ENCODE measurements around the gene HRCT1.
"Not testable (repeated sequence)": the region's sequence is repeated elsewhere in the genome, so short reads cannot be mapped to it uniquely, and the experiment has no call there.

Gene HRCT1

GRCh38 chr9:35919212-35920008, 13.4 kb downstream of the HRCT1 start:
- DNase-seq (ENCODE audit: low spot score), result no peak

GRCh38 chr9:35920051-35920620, 14.1 kb downstream of the HRCT1 start:
- no peak for DNase-seq (ENCODE audit: low spot score)

DNA sequence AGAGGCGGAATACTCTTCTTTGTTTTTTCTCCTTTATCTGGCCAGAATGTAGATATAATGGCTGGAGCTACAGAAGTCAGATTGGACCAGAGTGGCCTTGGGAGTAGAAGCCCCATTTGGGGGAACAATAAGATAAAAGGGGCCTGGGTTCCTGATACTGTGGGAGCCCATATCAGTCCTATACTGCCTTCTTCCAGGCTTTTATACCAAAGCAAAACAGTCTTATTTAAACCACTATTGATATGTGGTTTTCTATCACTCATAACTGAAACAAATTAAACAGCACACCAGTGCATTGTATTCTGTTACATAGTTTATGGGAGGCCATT, 17.6 kb downstream of the HRCT1 start:
- DNase-seq (ENCODE audit: low spot score), result no peak

DNA sequence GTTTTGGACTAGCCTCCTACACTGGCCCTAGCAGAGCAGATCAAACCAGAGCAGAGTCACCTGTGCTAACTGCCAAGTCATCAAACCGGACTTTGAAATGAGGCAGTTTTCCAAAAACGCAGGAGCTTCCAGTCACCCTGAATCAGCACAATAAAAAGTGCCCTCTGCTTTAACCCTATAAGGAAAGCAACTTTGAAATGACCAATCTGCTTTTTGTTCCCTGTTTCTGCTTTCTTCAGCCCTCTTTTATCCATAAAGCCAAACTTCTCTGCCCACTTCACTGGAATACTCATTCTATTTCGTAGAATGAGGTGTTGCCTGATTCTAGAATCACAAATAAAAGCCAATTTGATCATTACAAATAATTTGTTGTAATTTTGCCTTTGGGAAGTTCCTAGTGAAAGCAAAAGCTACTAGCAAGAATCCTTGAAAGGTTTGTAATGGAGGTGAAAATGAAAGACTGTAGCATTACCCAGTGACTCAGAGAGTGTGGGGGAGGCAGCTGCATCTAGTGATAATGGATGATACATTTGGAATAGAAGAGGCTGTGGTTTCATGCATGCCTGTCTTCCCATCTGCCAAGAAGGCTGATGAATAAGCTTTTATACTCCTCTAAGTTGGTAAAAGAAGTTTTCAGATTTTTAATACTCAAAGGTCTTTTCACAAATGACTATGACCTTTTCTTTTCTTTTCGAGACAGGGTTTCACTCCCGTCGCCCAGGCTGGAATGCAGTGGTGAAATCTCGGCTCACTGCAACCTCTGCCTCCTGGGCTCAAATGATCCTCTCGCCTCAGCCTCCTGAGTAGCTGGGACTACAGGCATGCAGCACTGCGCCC, 18.1 kb downstream of the HRCT1 start:
- DNase-seq (ENCODE audit: low spot score), result no peak

DNA sequence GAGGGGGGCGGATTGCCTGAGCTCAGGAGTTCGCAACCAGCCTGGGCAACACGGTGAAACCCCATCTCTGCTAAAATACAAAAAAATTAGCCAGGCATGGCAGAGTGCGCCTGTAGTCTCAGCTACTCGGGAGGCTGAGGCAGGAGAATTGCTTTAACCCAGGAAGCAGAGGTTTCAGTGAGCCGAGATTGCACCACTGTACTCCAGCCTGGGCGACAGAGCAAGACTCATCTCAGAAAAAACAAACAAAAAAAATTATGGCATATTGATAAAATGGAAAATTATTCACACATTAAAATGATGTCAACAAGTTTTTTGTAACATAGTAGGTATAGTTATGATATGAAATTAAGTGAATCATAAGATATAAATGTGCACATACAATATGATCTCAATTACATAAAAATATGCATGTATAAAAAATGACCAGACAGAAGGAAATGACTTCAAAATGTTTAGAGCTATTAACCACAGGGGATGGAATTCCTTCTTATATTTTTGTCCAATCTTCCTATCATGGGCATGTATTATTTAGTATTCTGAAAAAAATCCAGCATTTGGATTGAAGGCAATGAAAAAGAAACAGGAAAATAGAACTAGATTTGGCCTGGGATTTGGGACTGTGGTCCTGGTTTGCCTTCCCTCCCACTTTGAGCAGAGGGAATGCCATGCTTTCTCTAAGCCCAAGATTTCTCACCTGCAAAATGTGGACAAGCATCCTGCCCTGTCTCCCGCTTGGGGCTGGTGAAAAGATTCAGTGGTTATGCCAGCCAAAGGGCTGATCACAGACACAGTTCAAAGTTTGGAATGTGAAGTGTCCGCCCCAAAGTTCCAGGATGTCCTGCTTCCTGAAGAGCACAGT, 22.8 kb downstream of the HRCT1 start:
- DNase-seq (ENCODE audit: low spot score), result no peak

DNA sequence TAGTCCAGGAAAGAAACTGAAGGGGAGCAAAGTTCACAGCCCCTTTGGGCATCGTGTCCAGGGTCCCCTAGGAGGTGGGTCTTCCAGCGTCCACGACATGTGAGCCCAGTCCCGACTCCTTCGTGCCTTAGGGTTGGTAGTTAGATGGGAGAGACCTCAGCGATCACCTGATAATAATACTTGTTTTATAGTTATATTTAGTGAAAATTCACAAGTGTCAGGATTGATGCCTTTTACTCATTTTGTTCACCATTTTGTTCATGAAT, 23.4 kb downstream of the HRCT1 start:
- DNase-seq (ENCODE audit: low spot score), result no peak

DNA sequence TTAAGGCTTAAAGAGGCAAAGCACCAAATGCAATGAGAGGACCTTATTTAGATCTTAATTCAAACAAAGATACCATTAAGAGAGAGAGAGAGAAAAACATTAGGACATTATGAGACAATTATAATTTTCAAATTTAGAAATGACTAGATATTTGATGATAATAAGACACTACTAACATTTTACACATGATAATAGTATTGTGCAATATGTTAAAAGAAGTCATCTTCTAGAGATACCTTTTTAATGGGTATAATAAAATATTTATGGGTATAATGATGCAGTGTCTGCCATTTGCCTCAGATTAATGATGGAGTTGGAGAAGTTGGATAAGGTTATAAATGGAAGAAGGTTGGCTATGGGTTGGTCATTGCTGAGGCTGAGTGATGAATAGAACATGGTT, 24.5 kb downstream of the HRCT1 start:
- no peak for DNase-seq (ENCODE audit: low spot score)

DNA sequence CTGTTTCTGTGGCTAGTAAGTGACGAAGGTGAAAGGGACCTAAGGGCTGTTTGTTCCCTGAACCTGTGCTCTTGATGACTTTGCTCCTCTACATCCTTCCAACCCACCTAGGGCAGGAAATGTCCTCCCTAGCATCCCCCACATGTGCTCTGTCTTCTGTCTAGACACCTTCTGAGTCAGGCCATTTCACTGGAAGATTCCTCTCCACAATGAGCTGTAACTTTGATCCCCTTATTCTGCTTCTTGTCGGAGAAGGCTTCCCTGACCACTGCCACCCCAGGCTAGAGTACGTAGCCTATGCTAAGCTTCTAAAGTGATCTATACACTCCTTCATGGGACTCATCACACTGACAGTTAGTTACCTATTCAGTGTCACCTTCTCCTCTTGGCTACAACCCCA, 25.0 kb downstream of the HRCT1 start:
- DNase-seq (ENCODE audit: low spot score), result no peak

- no peak for DNase-seq (ENCODE audit: low spot score)
These were observed 26.7 kb downstream of the HRCT1 start for GRCh38 chr9:35932735-35933134.

- no peak for DNase-seq (ENCODE audit: low spot score)
These were observed 27.6 kb downstream of the HRCT1 start for GRCh38 chr9:35933550-35934067.

DNA sequence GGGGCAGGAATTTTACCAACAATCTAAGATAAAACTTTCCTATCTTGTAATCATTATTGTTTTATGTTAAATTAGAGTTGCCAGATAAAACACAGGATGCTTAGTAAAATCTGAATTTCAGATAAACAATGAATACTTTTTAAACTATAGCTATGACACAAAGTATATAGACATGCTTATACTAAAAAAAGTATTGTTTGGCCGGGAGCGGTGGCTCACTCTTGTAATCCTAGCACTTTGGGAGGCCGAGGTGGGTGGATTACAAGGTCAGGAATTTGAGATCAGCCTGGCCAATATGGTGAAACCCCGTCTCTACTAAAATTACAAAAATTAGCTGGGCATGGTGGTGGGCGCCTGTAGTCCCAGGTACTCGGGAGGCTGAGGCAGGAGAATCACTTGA, 28.1 kb downstream of the HRCT1 start:
- not testable (repeated sequence) for DNase-seq (ENCODE audit: low spot score)

- no peak for DNase-seq (ENCODE audit: low spot score)
These were observed 29.3 kb downstream of the HRCT1 start for GRCh38 chr9:35935261-35935660.

DNA sequence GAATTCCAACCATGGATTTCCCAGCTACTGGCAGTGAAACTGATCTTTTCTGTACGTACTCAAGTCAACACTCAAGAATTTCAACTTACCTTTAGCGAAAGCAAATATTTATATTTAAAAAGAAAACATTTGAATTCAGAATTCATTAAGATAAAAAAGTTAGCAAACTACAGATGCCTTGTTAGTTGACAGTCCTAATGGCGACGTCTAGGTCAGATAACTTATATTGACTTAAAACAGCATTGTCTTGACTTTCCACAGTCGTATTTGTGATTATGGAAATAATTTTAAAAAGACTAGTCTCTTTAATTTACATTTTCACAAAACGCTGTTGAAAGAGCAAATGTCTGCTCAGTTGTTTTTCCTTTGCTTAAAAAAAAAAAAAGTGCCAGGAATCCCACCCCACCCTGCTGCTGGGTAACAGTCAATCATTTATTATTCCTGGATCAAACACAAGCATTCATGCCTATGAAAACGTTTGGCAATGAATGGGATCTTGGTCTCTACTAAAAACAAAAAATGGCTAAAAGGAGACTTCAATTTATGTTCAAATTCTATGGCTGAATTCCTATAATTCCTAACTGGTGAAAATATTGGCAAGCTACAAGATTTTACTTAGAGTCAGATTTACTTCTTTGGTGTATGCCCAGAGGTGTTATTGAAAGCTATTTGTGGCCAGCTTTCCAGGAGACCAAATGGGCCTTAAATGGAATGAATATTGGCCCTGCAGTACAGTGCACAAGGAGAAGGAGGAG, 29.9 kb downstream of the HRCT1 start:
- DNase-seq (ENCODE audit: low spot score), result no peak

- DNase-seq (ENCODE audit: low spot score), result no peak
These were observed 31.2 kb downstream of the HRCT1 start for GRCh38 chr9:35937227-35937626.

GRCh38 chr9:35938474-35939356, 32.7 kb downstream of the HRCT1 start:
- no peak for DNase-seq (ENCODE audit: low spot score)

GRCh38 chr9:35939679-35940250, 33.8 kb downstream of the HRCT1 start:
- no peak for DNase-seq (ENCODE audit: low spot score)

GRCh38 chr9:35940458-35941407, 34.7 kb downstream of the HRCT1 start:
- no peak for DNase-seq (ENCODE audit: low spot score)

GRCh38 chr9:35942286-35942685, 36.3 kb downstream of the HRCT1 start:
- DNase-seq (ENCODE audit: low spot score), result no peak

DNA sequence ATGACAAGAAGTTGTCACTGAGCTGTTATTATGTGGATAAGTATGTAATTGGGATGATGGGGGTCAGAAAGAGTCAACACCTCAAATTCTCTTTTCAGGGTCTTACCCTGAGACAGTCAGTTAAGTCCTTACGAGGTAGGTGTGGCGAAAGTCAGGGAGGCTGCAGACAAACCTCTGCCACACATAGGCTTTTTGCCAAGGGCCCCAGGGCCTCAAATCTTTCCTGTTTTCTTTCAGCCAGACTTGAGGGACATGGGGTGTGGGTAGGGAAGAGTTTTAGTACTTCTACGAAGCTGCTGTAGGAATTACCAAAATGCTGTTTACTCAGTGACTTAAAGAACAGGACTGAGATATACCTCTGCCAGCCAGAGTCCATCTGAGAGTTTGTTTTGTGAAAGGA, 38.2 kb downstream of the HRCT1 start:
- no peak for DNase-seq (ENCODE audit: low spot score)

Measured in kidney capillary endothelial cell (primary cell).